MM.1S (cell line): ENCODE results near the gene DRG1.
A peak's percentile ranks its signal among the peaks of the same experiment; 100 is the strongest.
"Not testable (repeated sequence)": the region's sequence is repeated elsewhere in the genome, so short reads cannot be mapped to it uniquely, and the experiment has no call there.

ENCODE experiments used
- DNase-seq: peaks from one replicate; pipeline ENCODE4 v3.0.0-alpha.2; 2015
- H2AFZ ChIP-seq: fragments of 300-600 bp; sonication (generic); 2 replicates; pipeline ENCODE4 v1.6.0; 2016; ENCODE audit warnings: antibody characterized with exemption, low read length
- H3F3A ChIP-seq: fragments of 300-600 bp; sonication (generic); 2 replicates; pipeline ENCODE4 v1.6.1; 2016; ENCODE audit warnings: mild to moderate bottlenecking, antibody characterized with exemption, low read length, moderate library complexity, mixed read lengths; ENCODE audit not compliant: insufficient read depth
- H3K27ac ChIP-seq: fragments of 300-600 bp; sonication (generic); 2 replicates; pipeline ENCODE4 v1.5.1; 2016; ENCODE audit warnings: mild to moderate bottlenecking, low read length
- H3K27me3 ChIP-seq: fragments of 300-600 bp; sonication (generic); replicated peaks from 2 replicates; pipeline ENCODE4 v1.6.0; 2016; ENCODE audit warnings: low read length; ENCODE audit not compliant: insufficient read depth
- H3K36me3 ChIP-seq: fragments of 300-600 bp; sonication (generic); replicated peaks from 2 replicates; pipeline ENCODE4 v1.6.1; 2016; ENCODE audit warnings: mild to moderate bottlenecking, low read length, mixed read lengths; ENCODE audit not compliant: insufficient read depth
- H3K4me1 ChIP-seq: fragments of 300-600 bp; sonication (generic); 2 replicates; pipeline ENCODE4 v1.6.1; 2016; ENCODE audit warnings: low read length, mixed read lengths
- H3K4me2 ChIP-seq: fragments of 300-600 bp; sonication (generic); 2 replicates; pipeline ENCODE4 v1.6.0; 2016; ENCODE audit warnings: low read depth, low read length
- H3K4me3 ChIP-seq: fragments of 300-600 bp; sonication (generic); 2 replicates; pipeline ENCODE4 v1.5.1; 2016; ENCODE audit warnings: low read length, mixed read lengths
- H3K79me2 ChIP-seq: fragments of 300-600 bp; sonication (generic); 2 replicates; pipeline ENCODE4 v1.6.1; 2016; ENCODE audit warnings: mixed run types, low read length, mixed read lengths
- H3K9ac ChIP-seq: fragments of 300-600 bp; sonication (generic); 2 replicates; pipeline ENCODE4 v1.6.1; 2016; ENCODE audit warnings: low read length, mixed read lengths
- H3K9me2 ChIP-seq: fragments of 300-600 bp; sonication (generic); replicated peaks from 2 replicates; pipeline ENCODE4 v1.6.1; 2016; ENCODE audit warnings: mild to moderate bottlenecking, low read length, mixed read lengths; ENCODE audit not compliant: insufficient read depth
- H3K9me3 ChIP-seq: fragments of 300-600 bp; sonication (generic); replicated peaks from 2 replicates; pipeline ENCODE4 v1.6.1; 2016; ENCODE audit warnings: mild to moderate bottlenecking, low read length, mixed read lengths; ENCODE audit not compliant: insufficient read depth
- H4K20me1 ChIP-seq: fragments of 300-600 bp; sonication (generic); 2 replicates; pipeline ENCODE4 v1.6.1; 2016; ENCODE audit warnings: mild to moderate bottlenecking, low read length, moderate library complexity, mixed read lengths; ENCODE audit not compliant: insufficient read depth
- EZH2 ChIP-seq: fragments of 300-600 bp; sonication (generic); optimal IDR thresholded peaks from 2 replicates; pipeline ENCODE3; 2017; ENCODE audit warnings: low read depth, mild to moderate bottlenecking, antibody characterized with exemption, low read length, mixed read lengths
- EZH2phosphoT487 ChIP-seq: fragments of 300-600 bp; sonication (generic); IDR thresholded peaks from 2 replicates; pipeline ENCODE4 v1.6.1; 2018; ENCODE audit warnings: antibody characterized with exemption, low read length
- TF ChIP-seq, protein P1 (sequence below): fragments of 300-600 bp; sonication (generic); IDR thresholded peaks from 2 replicates; pipeline ENCODE4 v1.5.1; 2016; ENCODE audit warnings: antibody characterized with exemption, low read length, mixed read lengths

Gene DRG1

DNA sequence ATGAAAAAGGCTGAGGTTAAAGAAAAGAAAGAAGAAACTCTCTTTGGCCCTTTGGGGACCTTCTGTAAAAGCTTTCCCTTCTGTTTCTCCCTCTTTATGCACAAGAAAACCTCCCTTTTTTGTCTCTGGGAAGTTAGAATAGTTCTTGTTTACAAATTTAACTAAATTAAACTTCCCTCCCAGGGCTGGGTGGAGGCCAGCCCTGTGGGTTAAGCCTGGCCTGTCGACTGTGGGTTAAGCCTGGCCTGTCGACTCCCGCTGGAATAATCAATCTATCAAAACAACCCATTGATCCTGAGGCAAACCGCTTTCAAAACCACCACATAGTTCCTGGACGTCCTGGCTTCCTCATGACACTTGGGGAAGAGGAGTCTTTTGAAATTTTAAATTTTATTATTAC is 1.2 kb upstream of the DRG1 start:
- Histone ChIP-seq H4K20me1 (no peaks in the 10 kb centered on the region), H3K27ac (no peak overlapping the region), H3K4me1 (0 out of 2 replicates have a peak, but pooled peaks cover 5% of the 10 kb centered on the region), H3K27me3 (no peaks in the 10 kb centered on the region), H3K36me3 (peaks cover 5% of the 10 kb centered on the region; the same call in 1 of the 2 replicates), H3K9me3 (no peaks in the 10 kb centered on the region), H2AFZ (peak overlapping the region; percentile 92; the same call in 1 of the 2 replicates), H3K9me2 (no peaks in the 10 kb centered on the region), H3F3A (no peaks in the 10 kb centered on the region), H3K79me2 (peaks cover 39% of the 10 kb centered on the region), H3K4me3 (no peak overlapping the region), H3K4me2 (no peak overlapping the region), H3K9ac (no peak overlapping the region)
- TF ChIP-seq EZH2 (no peak), EZH2phosphoT487 (no peak)
- TF ChIP-seq, protein P1, sequence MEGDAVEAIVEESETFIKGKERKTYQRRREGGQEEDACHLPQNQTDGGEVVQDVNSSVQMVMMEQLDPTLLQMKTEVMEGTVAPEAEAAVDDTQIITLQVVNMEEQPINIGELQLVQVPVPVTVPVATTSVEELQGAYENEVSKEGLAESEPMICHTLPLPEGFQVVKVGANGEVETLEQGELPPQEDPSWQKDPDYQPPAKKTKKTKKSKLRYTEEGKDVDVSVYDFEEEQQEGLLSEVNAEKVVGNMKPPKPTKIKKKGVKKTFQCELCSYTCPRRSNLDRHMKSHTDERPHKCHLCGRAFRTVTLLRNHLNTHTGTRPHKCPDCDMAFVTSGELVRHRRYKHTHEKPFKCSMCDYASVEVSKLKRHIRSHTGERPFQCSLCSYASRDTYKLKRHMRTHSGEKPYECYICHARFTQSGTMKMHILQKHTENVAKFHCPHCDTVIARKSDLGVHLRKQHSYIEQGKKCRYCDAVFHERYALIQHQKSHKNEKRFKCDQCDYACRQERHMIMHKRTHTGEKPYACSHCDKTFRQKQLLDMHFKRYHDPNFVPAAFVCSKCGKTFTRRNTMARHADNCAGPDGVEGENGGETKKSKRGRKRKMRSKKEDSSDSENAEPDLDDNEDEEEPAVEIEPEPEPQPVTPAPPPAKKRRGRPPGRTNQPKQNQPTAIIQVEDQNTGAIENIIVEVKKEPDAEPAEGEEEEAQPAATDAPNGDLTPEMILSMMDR, result no peak
- DNase-seq, result no peak

- H4K20me1 ChIP-seq, result no peaks in the 10 kb centered on the region
- TF ChIP-seq EZH2 (no peak), EZH2phosphoT487 (no peak)
- TF ChIP-seq, protein P1, result no peak
- no peaks in the 10 kb centered on the region for H3K9me2 ChIP-seq
- H3K4me1 ChIP-seq, result 0 out of 2 replicates have a peak, but pooled peaks cover 5% of the 10 kb centered on the region
- peak overlapping the region; percentile 92 for H2AFZ ChIP-seq
- H3K9ac ChIP-seq, result peak overlapping the region; percentile 93
- H3K4me3 ChIP-seq, result peak overlapping the region; percentile 96
- DNase-seq, result no peak
- no peaks in the 10 kb centered on the region for H3K9me3 ChIP-seq
- no peaks in the 10 kb centered on the region for H3F3A ChIP-seq
- peak overlapping the region; percentile 63 for H3K4me2 ChIP-seq
- peaks cover 5% of the 10 kb centered on the region; the same call in 1 of the 2 replicates for H3K36me3 ChIP-seq
- H3K27ac ChIP-seq, result peak overlapping the region; percentile 40
- H3K27me3 ChIP-seq, result no peaks in the 10 kb centered on the region
- H3K79me2 ChIP-seq, result peaks cover 54% of the 10 kb centered on the region
Observed at GRCh38 chr22:31400023-31400397, 606 bp downstream of the DRG1 start.

- not testable (repeated sequence) for H4K20me1 ChIP-seq, H3K4me3 ChIP-seq, H3K9me3 ChIP-seq, H3F3A ChIP-seq, H3K27ac ChIP-seq, DNase-seq, H3K27me3 ChIP-seq, H2AFZ ChIP-seq, H3K9ac ChIP-seq, H3K4me2 ChIP-seq, H3K9me2 ChIP-seq, H3K4me1 ChIP-seq
- Histone ChIP-seq H3K79me2 (peaks cover 74% of the 10 kb centered on the region), H3K36me3 (peaks cover 11% of the 10 kb centered on the region; the same call in 1 of the 2 replicates)
Observed at GRCh38 chr22:31402350-31402749, 2.9 kb downstream of the DRG1 start.

GRCh38 chr22:31425331-31426050 is 26.1 kb downstream of the DRG1 start:
- Histone ChIP-seq H4K20me1 (no peaks in the 10 kb centered on the region), H3K27ac (no peak overlapping the region), H3K36me3 (peaks cover 13% of the 10 kb centered on the region; the same call in 1 of the 2 replicates), H3K9me3 (no peaks in the 10 kb centered on the region), H3K9me2 (no peaks in the 10 kb centered on the region), H3K4me2 (no peak overlapping the region), H3K27me3 (no peaks in the 10 kb centered on the region), H3F3A (0 out of 2 replicates have a peak, but pooled peaks cover 3% of the 10 kb centered on the region), H3K9ac (no peak overlapping the region), H3K4me1 (no peaks in the 10 kb centered on the region), H3K79me2 (peaks cover 23% of the 10 kb centered on the region), H2AFZ (no peak overlapping the region), H3K4me3 (no peak overlapping the region)
- DNase-seq, result no peak
- TF ChIP-seq EZH2 (no peak), EZH2phosphoT487 (no peak)
